ENCODE measurements around the gene SAFB2. TPM values are rescaled to one million over a fixed set of nuclear protein-coding genes. Genes with fewer than 3 reads are reported as not detected.

SAFB2 gene
- total RNA-seq, 1 experiment from 2014 or later: 76.1 TPM

DNA sequence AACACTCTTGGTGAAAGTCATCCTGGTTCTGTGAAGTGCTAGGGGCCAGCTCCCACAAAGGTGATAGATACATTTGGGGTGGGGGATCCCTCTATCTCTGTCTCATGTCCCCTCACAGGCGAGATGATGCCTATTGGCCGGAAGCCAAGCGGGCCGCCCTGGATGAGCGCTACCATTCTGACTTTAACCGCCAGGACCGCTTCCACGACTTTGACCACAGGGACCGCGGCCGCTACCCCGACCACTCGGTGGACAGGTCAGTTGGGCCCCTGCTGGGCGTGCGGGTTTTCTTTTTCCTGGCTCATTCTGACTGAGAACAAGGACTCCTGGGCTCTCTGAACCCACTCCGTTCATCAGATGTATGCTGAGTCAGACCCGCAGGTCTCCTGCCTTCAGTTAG lies 41.3 kb upstream of the SAFB2 start:
- no peak overlapping the region for H2AK5ac ChIP-seq (ENCODE audit: insufficient read length, low read length)
- no peaks in the 10 kb centered on the region; the same call in 1 of the 2 replicates for H3K27me3 Mint-ChIP-seq (ENCODE audit: low read depth)
- H3K36me3 Mint-ChIP-seq (ENCODE audit: insufficient read depth in 1 of 3, low read depth in 3 of 3): peaks cover 43 to 96% (median 80%) of the 10 kb centered on the region in 3 experiments; a peak in 6 of 7 replicates
- no peak overlapping the region for H2BK120ac ChIP-seq (ENCODE audit: low read depth, low read length, poor library complexity, severe bottlenecking)
- H3K18ac ChIP-seq (ENCODE audit: insufficient read length, low read depth, low read length): no peak overlapping the region
- H3K79me2 ChIP-seq (ENCODE audit: insufficient read depth, low read length): no peaks in the 10 kb centered on the region; the same call in 1 of the 2 replicates
- no peak overlapping the region for H3K27ac ChIP-seq (ENCODE audit: insufficient read length, low read depth, low read length)
- WGBS (ENCODE audit: extremely low coverage, insufficient read length, low lambda C conversion rate): no CpG with 5 or more reads among the region's 17 CpGs
- H3K4me3 Mint-ChIP-seq: no peak overlapping the region
- no peak overlapping the region for H3K27ac Mint-ChIP-seq
- H4K8ac ChIP-seq (replicated peaks; ENCODE audit: insufficient read length, low read depth, low read length): no peak overlapping the region
- DNase-seq: no peak
- no peak overlapping the region for H3K9ac ChIP-seq (ENCODE audit: extremely low read depth, insufficient read length, low read length)
- H3K14ac ChIP-seq (ENCODE audit: insufficient read depth, low read length): no peak overlapping the region
- no peak overlapping the region for H4K91ac ChIP-seq (ENCODE audit: insufficient read length, low read depth, low read length)
- H3K9me3 ChIP-seq (ENCODE audit: control insufficient read depth, low read depth, low read length): no peaks in the 10 kb centered on the region
- H4K5ac ChIP-seq (ENCODE audit: insufficient read length, low read depth, low read length): no peak overlapping the region
- TF ChIP-seq, protein P1, sequence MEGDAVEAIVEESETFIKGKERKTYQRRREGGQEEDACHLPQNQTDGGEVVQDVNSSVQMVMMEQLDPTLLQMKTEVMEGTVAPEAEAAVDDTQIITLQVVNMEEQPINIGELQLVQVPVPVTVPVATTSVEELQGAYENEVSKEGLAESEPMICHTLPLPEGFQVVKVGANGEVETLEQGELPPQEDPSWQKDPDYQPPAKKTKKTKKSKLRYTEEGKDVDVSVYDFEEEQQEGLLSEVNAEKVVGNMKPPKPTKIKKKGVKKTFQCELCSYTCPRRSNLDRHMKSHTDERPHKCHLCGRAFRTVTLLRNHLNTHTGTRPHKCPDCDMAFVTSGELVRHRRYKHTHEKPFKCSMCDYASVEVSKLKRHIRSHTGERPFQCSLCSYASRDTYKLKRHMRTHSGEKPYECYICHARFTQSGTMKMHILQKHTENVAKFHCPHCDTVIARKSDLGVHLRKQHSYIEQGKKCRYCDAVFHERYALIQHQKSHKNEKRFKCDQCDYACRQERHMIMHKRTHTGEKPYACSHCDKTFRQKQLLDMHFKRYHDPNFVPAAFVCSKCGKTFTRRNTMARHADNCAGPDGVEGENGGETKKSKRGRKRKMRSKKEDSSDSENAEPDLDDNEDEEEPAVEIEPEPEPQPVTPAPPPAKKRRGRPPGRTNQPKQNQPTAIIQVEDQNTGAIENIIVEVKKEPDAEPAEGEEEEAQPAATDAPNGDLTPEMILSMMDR (conservative IDR thresholded peaks at IDR 0.05): no peak
- no peak overlapping the region for H3K56ac ChIP-seq (ENCODE audit: insufficient read length, low read depth, low read length)
- no peak overlapping the region for H2BK5ac ChIP-seq (ENCODE audit: insufficient read length, low read length)
- no peak overlapping the region for H2BK12ac ChIP-seq (ENCODE audit: insufficient read length, low read depth, low read length)
- no peak overlapping the region for H3K4ac ChIP-seq (ENCODE audit: low read depth, low read length)
- no peak overlapping the region for H2BK20ac ChIP-seq (ENCODE audit: low read depth, low read length, poor library complexity, severe bottlenecking)
- no peak overlapping the region for H3K4me2 ChIP-seq (ENCODE audit: insufficient read depth, insufficient read length, low read length)
- H3K4me1 Mint-ChIP-seq: peaks cover 7 to 14% of the 10 kb centered on the region in 2 experiments
- H3K27me3 ChIP-seq (ENCODE audit: insufficient read depth, low read length): no peaks in the 10 kb centered on the region
- no peak overlapping the region for H3K23ac ChIP-seq (ENCODE audit: insufficient read length, low read depth, low read length)
- H2AFZ ChIP-seq (ENCODE audit: low read length): no peak overlapping the region
- H2BK15ac ChIP-seq (ENCODE audit: low read depth, low read length): no peak overlapping the region
- H3K4me1 ChIP-seq (ENCODE audit: insufficient read depth, low read length): no peaks in the 10 kb centered on the region
- H3T11ph ChIP-seq (ENCODE audit: low read length): no peak overlapping the region
- peaks cover 4% of the 10 kb centered on the region for H4K20me1 ChIP-seq (ENCODE audit: control insufficient read depth, insufficient read depth, insufficient read length)
- no peaks in the 10 kb centered on the region for H3K23me2 ChIP-seq (ENCODE audit: insufficient read length, low read depth, low read length, poor library complexity, severe bottlenecking)
- H3K9me3 Mint-ChIP-seq: no peaks in the 10 kb centered on the region
- H3K79me1 ChIP-seq (ENCODE audit: insufficient read depth, low read depth, low read length, poor library complexity, severe bottlenecking): no peaks in the 10 kb centered on the region
